Astrocyte (in vitro differentiated cells and primary cell): ENCODE measurements around the gene NSUN6. TPM values are rescaled to one million over a fixed set of nuclear protein-coding genes. Genes with fewer than 3 reads are reported as not detected.

Source experiments
- DNase-seq: peaks from one replicate; pipeline ENCODE4 v3.0.0-alpha.2; 2010; ENCODE audit warnings: low read depth
- FAIRE-seq: peaks from 2 replicates; lab custom pipeline; 2011; peaks lifted over from hg19 to GRCh38; lab: Jason Lieb, UNC
- H2AFZ ChIP-seq: 2 replicates; pipeline ENCODE4 v1.6.0; 2012; ENCODE audit warnings: low read depth, low read length, inconsistent platforms
- H3K27ac ChIP-seq: 2 replicates; pipeline ENCODE4 v1.5.1; 2011; ENCODE audit warnings: low read depth, low read length, inconsistent platforms
- H3K27me3 ChIP-seq: 2 replicates; pipeline ENCODE4 v1.6.0; 2011; ENCODE audit warnings: low read length, inconsistent platforms; ENCODE audit not compliant: insufficient read depth
- H3K36me3 ChIP-seq: 2 replicates; pipeline ENCODE4 v1.5.1; 2011; ENCODE audit warnings: low read length, inconsistent platforms; ENCODE audit not compliant: insufficient read depth
- H3K4me1 ChIP-seq: 2 replicates; pipeline ENCODE4 v1.5.1; 2011; ENCODE audit warnings: low read length, inconsistent platforms; ENCODE audit not compliant: insufficient read depth
- H3K4me2 ChIP-seq: 2 replicates; pipeline ENCODE4 v1.6.0; 2012; ENCODE audit warnings: low read length, inconsistent platforms
- H3K4me3 ChIP-seq: 2 replicates; pipeline ENCODE4 v1.5.1; 2011; ENCODE audit warnings: low read depth, mild to moderate bottlenecking, low read length, inconsistent platforms; ENCODE audit not compliant: insufficient read depth
- H3K79me2 ChIP-seq: 2 replicates; pipeline ENCODE4 v1.6.0; 2012; ENCODE audit warnings: mild to moderate bottlenecking, low read length, inconsistent platforms; ENCODE audit not compliant: insufficient read depth
- H3K9ac ChIP-seq: 2 replicates; pipeline ENCODE4 v1.6.0; 2012; ENCODE audit warnings: mild to moderate bottlenecking, low read length, inconsistent platforms
- H3K9me3 ChIP-seq: 2 replicates; pipeline ENCODE4 v1.5.1; 2012; ENCODE audit warnings: low read depth, mild to moderate bottlenecking, low read length, inconsistent platforms; ENCODE audit not compliant: insufficient read depth
- H4K20me1 ChIP-seq: 2 replicates; pipeline ENCODE4 v1.6.0; 2012; ENCODE audit warnings: low read length, inconsistent platforms; ENCODE audit not compliant: insufficient read depth
- H3K27ac Mint-ChIP-seq: one replicate; pipeline ENCODE4 v1.8.0; 2021; ENCODE audit warnings: mild to moderate bottlenecking, mixed read lengths; ENCODE audit not compliant: unreplicated experiment
- H3K27me3 Mint-ChIP-seq: one replicate; pipeline ENCODE4 v1.8.0; 2021; ENCODE audit warnings: low read depth, mixed read lengths; ENCODE audit not compliant: unreplicated experiment
- H3K36me3 Mint-ChIP-seq: one replicate; pipeline ENCODE4 v1.8.0; 2021; ENCODE audit warnings: low read depth, mixed read lengths; ENCODE audit not compliant: unreplicated experiment
- H3K4me1 Mint-ChIP-seq: one replicate; pipeline ENCODE4 v1.8.0; 2021; ENCODE audit warnings: low read depth, mixed read lengths; ENCODE audit not compliant: unreplicated experiment
- H3K4me3 Mint-ChIP-seq: one replicate; pipeline ENCODE4 v1.8.0; 2021; ENCODE audit warnings: mild to moderate bottlenecking, moderate library complexity, mixed read lengths; ENCODE audit not compliant: unreplicated experiment
- H3K9me3 Mint-ChIP-seq: one replicate; pipeline ENCODE4 v1.8.0; 2021; ENCODE audit warnings: mild to moderate bottlenecking, mixed read lengths; ENCODE audit not compliant: unreplicated experiment
- CTCF ChIP-seq: IDR thresholded peaks from 2 replicates; pipeline ENCODE4 v1.5.1; 2011; ENCODE audit warnings: low read depth, mild to moderate bottlenecking, inconsistent platforms, low read length, moderate library complexity; ENCODE audit not compliant: insufficient read depth
- EZH2 ChIP-seq: IDR thresholded peaks from 2 replicates; pipeline ENCODE4 v1.6.1; 2012; ENCODE audit warnings: mild to moderate bottlenecking, low read length, inconsistent platforms; ENCODE audit not compliant: insufficient read depth
- total RNA-seq: library from RNA; stranded (reverse); gene quantifications from 2 replicates; pipeline ENCODE4 v1.2.1, GENCODE V29; 2021

NSUN6 gene
- total RNA-seq, 1 donor from 2014 or later = 7.3 TPM

- H3K9me3 Mint-ChIP-seq = peaks cover 2% of the 10 kb centered on the region
- no peaks in the 10 kb centered on the region for H4K20me1 ChIP-seq
- FAIRE-seq (no peak), DNase-seq (no peak)
- H2AFZ ChIP-seq = no peak overlapping the region
- H3K4me3 Mint-ChIP-seq = no peak overlapping the region
- H3K4me1 ChIP-seq = peaks cover 39% of the 10 kb centered on the region
- H3K27me3 ChIP-seq = no peaks in the 10 kb centered on the region
- no peak overlapping the region for H3K4me3 ChIP-seq
- no peaks in the 10 kb centered on the region for H3K27me3 Mint-ChIP-seq
- H3K9me3 ChIP-seq = no peaks in the 10 kb centered on the region
- TF ChIP-seq EZH2 = no peak
- no peak for TF ChIP-seq CTCF
- no peak overlapping the region for H3K4me2 ChIP-seq
- H3K36me3 ChIP-seq = no peaks in the 10 kb centered on the region
- no peak overlapping the region for H3K9ac ChIP-seq
- H3K27ac Mint-ChIP-seq = peak overlapping the region; percentile 70
- H3K27ac ChIP-seq = peak overlapping the region; percentile 30
- no peaks in the 10 kb centered on the region for H3K36me3 Mint-ChIP-seq
- H3K4me1 Mint-ChIP-seq = peaks cover 25% of the 10 kb centered on the region
- no peaks in the 10 kb centered on the region for H3K79me2 ChIP-seq
These were observed 42.8 kb downstream of the NSUN6 start for GRCh38 chr10:18608596-18608995.

GRCh38 chr10:18607503-18608378 is 43.6 kb downstream of the NSUN6 start:
- peak overlapping the region; percentile 51 for H3K27ac ChIP-seq
- Mint-ChIP-seq H3K27me3 (no peaks in the 10 kb centered on the region), H3K27ac (peak overlapping the region; percentile 55), H3K4me1 (peaks cover 25% of the 10 kb centered on the region), H3K9me3 (peaks cover 2% of the 10 kb centered on the region), H3K36me3 (no peaks in the 10 kb centered on the region), H3K4me3 (no peak overlapping the region)
- TF ChIP-seq CTCF (no peak), EZH2 (no peak)
- no peaks in the 10 kb centered on the region for H3K27me3 ChIP-seq
- H3K9ac ChIP-seq = peak overlapping the region; percentile 4
- H3K79me2 ChIP-seq = no peaks in the 10 kb centered on the region
- peaks cover 39% of the 10 kb centered on the region for H3K4me1 ChIP-seq
- FAIRE-seq (no peak), DNase-seq (peak; percentile 85)
- no peak overlapping the region for H3K4me3 ChIP-seq
- H4K20me1 ChIP-seq = no peaks in the 10 kb centered on the region
- peak overlapping the region; percentile 59 for H3K4me2 ChIP-seq
- H2AFZ ChIP-seq = no peak overlapping the region
- H3K9me3 ChIP-seq = no peaks in the 10 kb centered on the region
- H3K36me3 ChIP-seq = no peaks in the 10 kb centered on the region
